ENCODE measurements around the gene ESR1. TPM values are rescaled to one million over a fixed set of nuclear protein-coding genes. Genes with fewer than 3 reads are reported as not detected.

The ESR1 gene
- 0.72 and 0.83 TPM in 2 replicates for total RNA-seq
- 0.93 TPM for polyA plus RNA-seq (2012)

DNA sequence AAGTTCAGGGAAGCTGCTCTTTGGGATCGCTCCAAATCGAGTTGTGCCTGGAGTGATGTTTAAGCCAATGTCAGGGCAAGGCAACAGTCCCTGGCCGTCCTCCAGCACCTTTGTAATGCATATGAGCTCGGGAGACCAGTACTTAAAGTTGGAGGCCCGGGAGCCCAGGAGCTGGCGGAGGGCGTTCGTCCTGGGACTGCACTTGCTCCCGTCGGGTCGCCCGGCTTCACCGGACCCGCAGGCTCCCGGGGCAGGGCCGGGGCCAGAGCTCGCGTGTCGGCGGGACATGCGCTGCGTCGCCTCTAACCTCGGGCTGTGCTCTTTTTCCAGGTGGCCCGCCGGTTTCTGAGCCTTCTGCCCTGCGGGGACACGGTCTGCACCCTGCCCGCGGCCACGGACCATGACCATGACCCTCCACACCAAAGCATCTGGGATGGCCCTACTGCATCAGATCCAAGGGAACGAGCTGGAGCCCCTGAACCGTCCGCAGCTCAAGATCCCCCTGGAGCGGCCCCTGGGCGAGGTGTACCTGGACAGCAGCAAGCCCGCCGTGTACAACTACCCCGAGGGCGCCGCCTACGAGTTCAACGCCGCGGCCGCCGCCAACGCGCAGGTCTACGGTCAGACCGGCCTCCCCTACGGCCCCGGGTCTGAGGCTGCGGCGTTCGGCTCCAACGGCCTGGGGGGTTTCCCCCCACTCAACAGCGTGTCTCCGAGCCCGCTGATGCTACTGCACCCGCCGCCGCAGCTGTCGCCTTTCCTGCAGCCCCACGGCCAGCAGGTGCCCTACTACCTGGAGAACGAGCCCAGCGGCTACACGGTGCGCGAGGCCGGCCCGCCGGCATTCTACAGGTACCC, at the start of gene ESR1:
Gene ESR1 (plus strand): TSS at position 170 of the 858 bp plus-strand sequence. CDS start 231 bp downstream, at position 401.
- DNase-seq (ENCODE audit: low read depth) = no peak

DNA sequence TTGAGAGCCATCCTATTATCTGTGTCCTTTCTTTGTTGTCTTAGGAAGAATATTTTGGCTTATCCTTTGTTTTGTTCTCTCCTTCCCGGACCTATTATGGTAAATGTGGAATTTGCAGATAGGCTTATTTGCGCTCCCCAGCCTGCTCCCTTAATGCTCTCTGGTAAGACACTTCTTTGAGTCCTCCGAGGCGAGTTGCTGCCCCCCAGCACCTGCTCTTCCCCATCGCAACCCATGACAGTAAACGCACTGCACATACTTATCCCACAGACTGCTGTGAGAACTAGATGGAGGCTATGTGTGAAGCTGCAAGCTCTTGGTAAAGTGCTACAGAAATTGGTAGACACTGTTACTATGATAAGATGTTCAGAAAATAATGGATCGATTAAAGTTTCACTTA, 47.0 kb upstream of the ESR1 start:
- DNase-seq (ENCODE audit: low read depth) = no peak

DNA sequence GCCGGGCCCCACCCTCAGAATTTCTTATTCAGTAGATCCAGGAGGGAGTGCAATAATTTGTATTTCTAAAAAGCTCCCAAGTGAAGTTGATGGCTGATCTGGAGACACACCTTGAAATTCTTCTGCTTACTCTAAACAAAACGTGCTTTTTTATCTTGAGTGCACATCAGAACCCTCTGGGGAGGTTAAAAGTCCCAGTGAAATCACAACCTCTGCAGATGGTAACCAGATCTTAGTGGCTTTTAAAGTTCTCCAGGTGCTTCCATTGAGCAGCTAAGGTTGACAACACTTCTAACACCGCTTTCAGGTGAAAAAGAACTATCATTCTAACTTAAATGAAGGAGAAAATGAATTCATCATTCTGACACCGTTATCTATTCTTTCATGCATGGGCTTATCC, 45.6 kb upstream of the ESR1 start:
- no peak for DNase-seq (ENCODE audit: low read depth)

GRCh38 chr6:151762817-151763216, 44.7 kb upstream of the ESR1 start:
- no peak for DNase-seq (ENCODE audit: low read depth)

DNA sequence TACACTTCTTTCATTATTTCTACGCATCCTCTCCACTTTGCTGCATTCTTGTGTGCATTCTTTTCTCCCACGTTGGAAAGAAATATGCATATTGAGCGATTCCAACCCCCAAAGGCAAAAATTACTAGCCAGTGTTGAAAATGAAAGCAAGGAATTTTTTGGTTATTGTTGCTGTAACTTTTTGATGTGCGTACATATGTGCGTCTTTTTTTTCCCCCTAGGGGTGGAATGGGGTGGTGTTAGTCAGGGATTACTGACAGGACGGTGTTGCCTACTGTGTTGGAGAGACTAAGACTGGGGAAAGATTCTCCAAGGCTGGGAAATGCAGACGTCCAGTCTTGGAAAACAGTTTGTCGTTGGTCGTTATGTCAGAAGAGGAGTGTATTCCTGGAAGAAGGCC, 44.2 kb upstream of the ESR1 start:
- DNase-seq (ENCODE audit: low read depth) = no peak

GRCh38 chr6:151763938-151764680, 43.4 kb upstream of the ESR1 start:
- peak; percentile 36 for DNase-seq (ENCODE audit: low read depth)

DNA sequence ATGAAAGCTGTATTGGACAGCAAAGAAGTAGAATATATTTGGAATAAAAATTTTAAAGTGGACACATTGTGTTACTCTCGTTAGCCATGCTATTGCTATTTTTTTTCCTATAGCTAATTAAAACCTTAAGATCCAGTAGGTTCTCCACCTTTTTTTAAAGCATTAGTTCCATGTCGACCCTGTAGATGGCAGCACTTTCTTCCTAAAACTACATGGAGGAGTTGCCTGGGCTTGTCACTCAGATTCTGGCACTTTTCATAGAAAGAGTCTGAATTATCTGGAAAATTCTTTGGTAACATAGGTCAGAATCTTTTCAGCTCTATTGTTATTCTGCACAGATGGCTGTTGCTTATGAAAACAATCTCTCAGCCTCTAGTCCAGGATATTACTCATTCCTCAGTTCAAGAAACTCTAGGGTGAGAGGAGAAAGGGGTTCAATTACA, 42.0 kb upstream of the ESR1 start:
- peak; percentile 87 for DNase-seq (ENCODE audit: low read depth)

DNA sequence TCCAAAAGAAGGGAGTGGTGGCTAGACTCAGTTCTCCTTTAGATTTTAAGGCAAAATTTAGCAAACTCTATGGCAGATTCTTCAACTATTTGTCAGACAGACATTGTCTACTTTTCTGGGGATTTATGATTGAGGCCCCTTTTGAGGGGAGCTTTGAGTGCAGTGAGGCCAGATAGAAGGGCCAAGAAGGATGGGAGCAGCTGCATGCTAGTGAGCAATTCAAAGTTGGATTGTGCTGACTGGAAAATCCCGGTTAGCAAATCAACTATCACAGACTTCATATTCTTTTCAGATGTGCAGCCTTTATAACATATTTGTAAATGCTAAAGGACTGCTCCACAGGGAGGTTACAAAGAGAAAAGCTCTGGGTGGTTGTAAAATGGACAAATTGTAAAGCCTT, 35.0 kb upstream of the ESR1 start:
- peak; percentile 68 for DNase-seq (ENCODE audit: low read depth)

DNA sequence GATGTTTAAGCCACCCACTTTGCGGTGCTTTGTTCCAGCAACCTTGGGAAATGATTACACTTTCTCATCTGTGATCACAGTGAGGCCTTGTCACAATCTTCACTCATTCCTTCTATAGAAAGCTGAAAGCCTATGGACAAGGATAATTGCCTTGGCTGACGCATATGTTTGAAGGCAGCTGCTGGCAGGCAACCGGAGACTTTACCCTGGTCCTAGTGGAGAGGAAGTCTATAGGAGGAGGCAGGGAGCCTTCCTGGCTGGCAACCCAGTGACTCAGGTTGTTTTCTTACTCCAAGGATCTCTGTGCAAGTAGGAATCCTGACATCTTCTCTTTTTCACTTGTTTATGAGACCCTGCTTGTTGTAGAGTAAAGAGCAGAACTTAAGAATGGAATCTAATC, 34.1 kb upstream of the ESR1 start:
- DNase-seq (ENCODE audit: low read depth) = no peak

- DNase-seq (ENCODE audit: low read depth) = no peak
These were observed 24.9 kb upstream of the ESR1 start for GRCh38 chr6:151782560-151782959.

DNA sequence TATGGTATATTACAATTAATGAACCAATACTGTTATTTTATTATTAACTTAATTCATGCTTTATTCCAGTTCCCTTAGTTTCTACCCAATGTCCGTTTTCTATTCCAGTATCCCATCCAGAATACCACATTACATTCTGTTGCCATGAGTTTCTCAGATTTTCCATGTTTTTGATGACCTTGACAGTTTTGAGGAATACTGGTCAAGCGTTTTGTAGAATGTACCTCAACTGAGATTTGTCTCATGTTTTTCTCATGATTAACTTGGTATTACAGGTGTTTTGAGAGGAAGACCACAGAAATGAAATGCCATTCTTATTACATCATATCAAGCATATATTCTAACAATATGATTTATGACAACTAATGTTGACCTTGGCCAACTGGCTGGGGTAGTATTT, 23.8 kb upstream of the ESR1 start:
- no peak for DNase-seq (ENCODE audit: low read depth)

- no peak for DNase-seq (ENCODE audit: low read depth)
These were observed 22.9 kb upstream of the ESR1 start for GRCh38 chr6:151784441-151785214.

- peak; percentile 24 for DNase-seq (ENCODE audit: low read depth)
These were observed 10.5 kb upstream of the ESR1 start for GRCh38 chr6:151796842-151797530.

DNA sequence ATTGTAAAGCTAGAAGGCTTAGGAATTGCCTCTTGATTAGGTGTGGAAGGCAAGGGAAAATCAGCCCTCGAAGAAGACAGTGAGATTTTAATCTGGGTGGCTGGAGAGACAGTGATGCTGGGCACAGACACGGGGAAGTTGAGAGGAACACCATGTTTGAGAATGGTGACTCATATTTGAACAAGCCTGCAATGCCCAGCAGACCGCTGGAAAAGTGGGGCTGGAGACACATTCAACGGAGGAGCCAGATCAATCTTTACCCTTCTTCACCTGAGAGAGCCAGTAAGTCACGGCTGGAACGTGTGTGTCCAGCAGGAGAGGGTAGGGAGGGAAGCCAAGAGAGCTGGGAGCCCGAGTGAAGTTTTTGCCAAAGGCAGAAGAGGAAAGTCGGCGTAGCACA, 3.7 kb upstream of the ESR1 start:
- no peak for DNase-seq (ENCODE audit: low read depth)

GRCh38 chr6:151804585-151805285, 2.7 kb upstream of the ESR1 start:
- peak; percentile 60 for DNase-seq (ENCODE audit: low read depth)

- DNase-seq (ENCODE audit: low read depth) = peak; percentile 33
These were observed 2.1 kb upstream of the ESR1 start for GRCh38 chr6:151805286-151805840.

- DNase-seq (ENCODE audit: low read depth) = no peak
These were observed 547 bp upstream of the ESR1 start for GRCh38 chr6:151806757-151807512.

GRCh38 chr6:151808371-151809241, 1.1 kb downstream of the ESR1 start:
- no peak for DNase-seq (ENCODE audit: low read depth)

All from myocyte (in vitro differentiated cells).